Stimulated activated naive CD8-positive, alpha-beta T cell treated with anti-CD3 and anti-CD28 coated beads, Interleukin-15, Interleukin-2, amounts not matched to agents 100 U/mL and 50 U/mL, for 24 hours (primary cell): ENCODE results near the gene NTPCR.
A peak's percentile ranks its signal among the peaks of the same experiment; 100 is the strongest.

Experiments
- ATAC-seq: fragments of 150-1000 bp; cut with Tn5 transposase; one replicate; pipeline ENCODE4 v1.10.0; 2021
- DNase-seq: peaks from one replicate; pipeline ENCODE4 v3.0.0; 2021

NTPCR gene

GRCh38 chr1:232962761-232963745, 12.6 kb downstream of the NTPCR start:
- ATAC-seq (no peak), DNase-seq (no peak)

GRCh38 chr1:232964601-232965000, 14.2 kb downstream of the NTPCR start:
- ATAC-seq: no peak
- no peak for DNase-seq

- DNase-seq (no peak), ATAC-seq (no peak)
These were observed 14.9 kb downstream of the NTPCR start for GRCh38 chr1:232965124-232965911.

GRCh38 chr1:232965912-232966217, 15.5 kb downstream of the NTPCR start:
- ATAC-seq (no peak), DNase-seq (no peak)

GRCh38 chr1:232966663-232967062, 16.3 kb downstream of the NTPCR start:
- DNase-seq (no peak), ATAC-seq (no peak)

GRCh38 chr1:232968391-232968790, 18.0 kb downstream of the NTPCR start:
- DNase-seq (no peak), ATAC-seq (no peak)

- ATAC-seq (no peak), DNase-seq (no peak)
These were observed 18.6 kb downstream of the NTPCR start for GRCh38 chr1:232968965-232969364.

GRCh38 chr1:232969799-232970198, 19.4 kb downstream of the NTPCR start:
- no peak for ATAC-seq
- DNase-seq: no peak

GRCh38 chr1:232970508-232970907, 20.1 kb downstream of the NTPCR start:
- DNase-seq (no peak), ATAC-seq (no peak)

GRCh38 chr1:232973652-232974611, 23.5 kb downstream of the NTPCR start:
- ATAC-seq: no peak

GRCh38 chr1:232974971-232975370, 24.6 kb downstream of the NTPCR start:
- DNase-seq (no peak), ATAC-seq (no peak)

More at GRCh38 chr1:232973652-232974611, 23.5 kb downstream of the NTPCR start:
- DNase-seq: no peak

- DNase-seq (peak; percentile 9), ATAC-seq (peak; percentile 44)
These were observed 27.8 kb downstream of the NTPCR start for GRCh38 chr1:232978091-232978634.

- no peak for ATAC-seq
- no peak for DNase-seq
These were observed 28.4 kb downstream of the NTPCR start for GRCh38 chr1:232978815-232979214.

GRCh38 chr1:232979558-232979957, 29.1 kb downstream of the NTPCR start:
- DNase-seq (no peak), ATAC-seq (no peak)

GRCh38 chr1:232980355-232980978, 30.1 kb downstream of the NTPCR start:
- DNase-seq (no peak), ATAC-seq (no peak)

GRCh38 chr1:232980986-232981560, 30.7 kb downstream of the NTPCR start:
- DNase-seq: no peak
- no peak for ATAC-seq

GRCh38 chr1:232982238-232982944, 32.0 kb downstream of the NTPCR start:
- ATAC-seq (no peak), DNase-seq (no peak)

GRCh38 chr1:232983375-232983774, 33.0 kb downstream of the NTPCR start:
- DNase-seq (no peak), ATAC-seq (no peak)

GRCh38 chr1:232983817-232984567, 33.6 kb downstream of the NTPCR start:
- ATAC-seq (no peak), DNase-seq (no peak)
